UCSD-AML1 (cell line): ENCODE data around the gene PASK.

Experiments
- DNase-seq: peaks from one replicate; lab custom pipeline; 2025; ENCODE audit not compliant: unreplicated experiment; lab: John Stamatoyannopoulos, UW

PASK gene

DNA sequence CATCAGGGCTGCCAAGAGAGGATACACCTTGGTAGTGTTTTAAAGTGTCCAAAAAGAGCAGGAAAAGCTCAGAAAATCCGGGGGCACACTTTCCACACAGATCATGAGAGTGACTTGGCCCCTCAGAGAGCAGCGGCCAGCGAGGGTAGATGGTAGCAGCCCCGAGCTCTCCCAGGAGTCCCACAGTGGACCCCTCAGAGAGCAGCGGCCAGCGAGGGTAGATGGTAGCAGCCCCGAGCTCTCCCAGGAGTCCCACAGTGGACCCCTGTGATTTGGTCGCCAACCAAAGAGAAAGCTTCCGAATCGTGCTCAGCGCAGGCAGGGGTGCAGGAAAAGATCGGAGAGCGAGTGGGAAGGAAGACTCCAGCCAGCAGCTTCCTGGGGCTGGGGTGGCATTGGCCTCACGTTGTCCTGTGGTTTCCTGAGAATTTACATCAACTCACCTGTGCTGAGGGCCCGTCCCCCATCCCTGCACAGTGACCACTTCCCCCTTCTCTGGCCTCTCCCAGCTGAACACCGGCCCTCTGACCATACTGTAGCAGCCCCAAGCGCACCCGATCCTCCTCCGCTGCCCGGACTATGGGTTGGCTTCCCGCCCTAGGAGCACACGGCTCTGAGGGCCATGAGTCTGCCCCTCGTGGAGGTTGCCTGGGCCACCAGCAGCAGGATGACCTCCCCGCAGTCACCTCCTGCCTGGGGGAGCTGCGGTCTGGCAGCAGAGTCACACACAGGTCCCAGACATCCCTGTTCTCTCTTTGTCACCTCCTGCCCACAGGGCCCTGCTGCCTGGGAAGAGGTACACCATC is 80.9 kb downstream of the PASK start:
- no peak for DNase-seq

DNA sequence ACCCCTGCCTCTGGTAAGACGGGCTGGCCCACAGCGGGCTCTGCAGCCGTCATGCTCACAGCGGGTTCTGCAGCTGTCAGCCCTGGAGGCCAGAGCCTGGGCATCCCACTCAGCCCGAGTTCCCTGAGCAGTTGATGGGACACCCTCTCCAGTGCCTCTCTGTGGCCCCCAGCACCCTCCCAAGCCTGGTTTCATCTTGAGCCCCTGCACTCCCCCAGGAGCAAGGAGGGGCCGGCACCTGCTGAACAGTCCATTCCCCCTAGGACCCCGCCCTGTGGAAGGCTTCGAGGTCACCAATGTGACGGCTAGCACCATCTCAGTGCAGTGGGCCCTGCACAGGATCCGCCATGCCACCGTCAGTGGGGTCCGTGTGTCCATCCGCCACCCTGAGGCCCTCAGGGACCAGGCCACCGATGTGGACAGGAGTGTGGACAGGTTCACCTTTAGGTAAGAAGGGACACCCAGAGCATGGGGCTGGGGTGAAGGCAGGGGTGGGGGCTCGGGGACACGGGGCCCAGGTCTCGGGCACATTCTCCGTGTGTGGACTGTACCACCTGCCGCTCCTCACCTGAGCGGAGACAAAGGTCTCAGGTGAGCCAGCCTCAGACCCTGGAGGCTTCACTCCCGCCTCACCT is 81.7 kb downstream of the PASK start:
- no peak for DNase-seq

DNA sequence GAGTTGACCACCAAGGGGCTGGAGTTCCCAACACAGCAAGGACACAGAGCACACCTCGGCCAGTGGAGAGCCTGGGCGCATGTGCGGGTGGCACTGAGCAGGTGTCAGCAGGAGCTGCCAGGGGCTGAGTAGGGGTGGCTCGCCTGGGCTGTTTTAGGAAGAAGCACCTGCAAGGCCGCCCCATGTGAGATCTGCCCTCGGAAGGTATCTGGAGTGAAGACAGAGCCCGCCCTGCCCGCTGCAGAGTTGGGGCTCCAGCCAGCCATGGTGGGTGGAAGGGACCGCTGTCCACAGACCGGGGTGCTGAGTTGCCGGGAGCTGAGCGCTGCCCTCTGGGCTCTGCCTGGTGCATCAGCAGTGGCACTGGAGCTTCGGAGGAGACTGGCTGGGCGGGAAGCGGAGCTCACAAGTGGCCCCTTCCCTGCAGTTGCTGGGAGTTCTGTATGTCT is 82.4 kb downstream of the PASK start:
- no peak for DNase-seq

DNA sequence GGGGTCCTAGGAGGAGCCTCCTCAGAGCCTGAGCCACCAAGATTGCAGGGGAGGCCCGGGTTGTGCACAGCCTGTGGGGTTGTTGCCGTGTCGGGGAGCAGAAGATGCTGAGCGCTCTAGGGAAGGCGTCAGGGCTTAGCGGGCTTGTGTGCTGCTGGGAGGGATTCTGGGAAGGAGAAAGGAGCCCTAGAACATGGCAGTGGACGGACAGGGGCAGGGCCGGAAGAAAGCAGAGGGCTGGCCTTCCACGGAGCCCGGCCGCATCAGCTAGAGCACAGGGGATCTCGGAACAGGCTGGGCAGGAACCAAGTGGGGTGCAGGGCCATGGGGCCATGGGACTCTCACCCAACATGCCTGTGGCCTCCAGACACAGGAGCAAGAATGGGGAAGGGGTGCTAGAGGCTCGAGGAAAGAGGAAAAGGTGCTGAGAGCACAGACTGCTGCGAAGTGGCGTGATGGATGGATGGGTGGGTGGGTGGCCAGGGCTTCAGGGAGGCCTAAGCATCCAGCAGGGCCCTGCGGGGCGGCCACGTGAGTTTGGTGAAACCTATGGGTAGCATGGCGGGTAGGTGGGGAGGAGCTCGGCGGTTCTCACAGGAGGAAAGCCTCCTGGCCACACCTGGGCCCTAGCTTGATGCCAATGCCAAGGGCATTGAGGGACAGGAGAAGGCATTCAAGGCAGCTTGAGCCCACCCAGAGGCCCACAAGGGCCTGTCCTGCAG is 82.9 kb downstream of the PASK start:
- no peak for DNase-seq

DNA sequence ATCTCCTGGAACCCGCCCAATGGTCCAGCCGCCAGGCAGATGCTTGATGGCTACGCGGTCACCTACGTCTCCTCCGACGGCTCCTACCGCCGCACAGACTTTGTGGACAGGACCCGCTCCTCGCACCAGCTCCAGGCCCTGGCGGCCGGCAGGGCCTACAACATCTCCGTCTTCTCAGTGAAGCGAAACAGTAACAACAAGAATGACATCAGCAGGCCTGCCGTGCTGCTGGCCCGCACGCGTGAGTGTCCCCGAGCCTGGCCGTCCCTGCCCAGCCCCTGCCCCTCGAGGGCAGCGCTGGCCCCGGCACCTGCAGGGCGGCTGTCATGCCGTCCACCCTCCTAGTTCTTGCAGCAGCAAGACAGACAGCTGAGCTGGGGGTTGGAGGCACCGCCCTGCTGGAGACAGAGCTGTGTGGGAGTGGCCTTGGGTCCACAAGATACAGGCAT is 83.9 kb downstream of the PASK start:
- DNase-seq, result no peak

DNA sequence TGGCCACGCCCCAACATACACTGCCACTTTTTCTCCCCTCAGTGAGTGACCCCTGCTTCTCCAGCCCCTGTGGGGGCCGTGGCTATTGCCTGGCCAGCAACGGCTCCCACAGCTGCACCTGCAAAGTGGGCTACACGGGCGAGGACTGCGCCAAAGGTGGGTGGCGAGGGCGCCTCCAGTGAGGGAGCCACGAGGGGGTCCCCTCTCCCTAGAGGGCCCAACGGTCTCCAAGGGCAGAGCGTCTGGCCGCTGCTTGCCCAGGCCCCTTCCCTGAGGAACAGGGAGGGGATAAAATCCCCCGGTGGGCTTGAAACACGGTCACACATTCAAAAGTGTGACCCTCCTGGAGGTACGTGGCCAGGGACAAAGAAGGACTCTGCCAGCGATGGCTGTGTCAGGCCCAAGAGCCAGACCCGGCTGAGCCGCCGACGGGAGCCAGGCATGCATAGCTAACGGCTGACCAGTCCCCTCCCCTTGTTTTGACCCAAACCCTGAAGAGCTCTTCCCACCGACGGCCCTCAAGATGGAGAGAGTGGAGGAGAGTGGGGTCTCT is 84.4 kb downstream of the PASK start:
- DNase-seq, result no peak

DNA sequence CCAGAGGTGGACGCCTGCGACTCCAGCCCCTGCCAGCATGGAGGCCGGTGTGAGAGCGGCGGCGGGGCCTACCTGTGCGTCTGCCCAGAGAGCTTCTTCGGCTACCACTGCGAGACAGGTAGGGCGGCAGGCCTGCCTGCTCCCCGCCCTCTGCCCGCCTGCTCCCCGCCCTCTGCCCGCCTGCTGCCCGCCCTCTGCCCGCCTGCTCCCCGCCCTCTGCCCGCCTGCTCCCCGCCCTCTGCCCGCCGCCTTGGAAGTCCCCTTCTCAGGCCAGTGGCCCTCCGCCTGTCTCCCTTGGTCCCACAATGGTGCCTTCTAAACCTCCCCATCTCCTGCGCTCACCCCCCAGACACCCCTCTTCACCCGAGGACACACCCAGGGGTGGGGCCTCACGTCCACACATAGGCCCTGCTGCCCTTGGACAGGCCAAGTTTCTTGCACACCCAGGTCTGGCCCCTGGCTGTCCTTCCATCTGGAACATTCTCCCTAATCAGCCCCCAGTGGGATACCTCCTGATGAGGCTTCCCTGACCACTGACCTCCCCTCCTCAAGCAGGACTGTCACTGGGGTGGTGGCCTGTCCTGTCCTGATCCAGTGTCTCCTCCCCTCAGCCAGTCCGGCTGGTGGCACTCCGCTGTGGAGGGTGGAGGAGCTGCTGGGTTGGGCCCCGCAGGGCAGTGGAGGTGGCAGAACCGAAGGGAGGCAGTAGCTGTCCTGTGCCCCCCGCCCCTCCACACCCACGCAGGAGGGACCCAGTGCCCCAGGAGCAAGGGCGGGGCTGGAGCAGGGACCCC is 85.1 kb downstream of the PASK start:
- DNase-seq, result no peak

DNA sequence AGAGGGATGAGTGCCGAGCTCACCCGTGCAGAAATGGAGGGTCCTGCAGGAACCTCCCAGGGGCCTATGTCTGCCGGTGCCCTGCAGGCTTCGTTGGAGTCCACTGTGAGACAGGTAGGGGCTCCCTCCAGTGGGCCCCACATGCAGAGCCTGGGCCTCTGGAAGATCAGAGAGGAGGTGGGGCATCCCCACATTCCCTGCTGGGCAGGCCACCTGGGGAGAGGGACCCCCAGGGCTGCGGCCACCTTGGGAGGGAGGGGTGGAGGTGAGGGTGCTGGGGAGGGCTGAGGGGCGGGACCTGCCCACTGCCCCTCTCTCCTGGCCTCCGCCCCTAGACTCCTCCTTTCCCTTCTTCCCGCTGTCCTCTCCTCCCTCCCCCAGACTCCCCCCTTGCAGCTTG is 85.7 kb downstream of the PASK start:
- no peak for DNase-seq

DNA sequence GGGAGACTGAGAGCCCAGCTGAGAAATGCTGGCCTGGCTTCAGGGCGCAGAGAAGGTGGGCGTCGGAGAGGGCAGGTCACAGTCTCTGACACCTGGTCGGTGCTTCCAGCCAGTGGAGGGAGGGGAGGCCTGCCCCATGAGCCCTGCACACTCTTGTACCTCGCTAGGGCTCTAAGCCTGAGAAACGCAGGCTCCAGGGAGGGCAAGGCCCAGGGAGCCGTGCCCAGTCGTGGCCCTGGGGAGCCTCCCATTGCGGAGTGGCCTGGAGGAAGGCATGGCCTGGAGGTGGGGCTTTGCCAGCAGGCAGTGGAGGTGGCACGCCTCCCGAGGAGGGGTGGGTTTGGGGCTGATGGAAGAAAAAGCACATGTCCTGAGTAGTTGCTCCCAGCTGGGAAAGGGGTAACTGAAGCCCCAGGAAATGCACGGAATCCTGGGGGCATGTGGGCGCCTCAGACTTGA is 86.2 kb downstream of the PASK start:
- no peak for DNase-seq

DNA sequence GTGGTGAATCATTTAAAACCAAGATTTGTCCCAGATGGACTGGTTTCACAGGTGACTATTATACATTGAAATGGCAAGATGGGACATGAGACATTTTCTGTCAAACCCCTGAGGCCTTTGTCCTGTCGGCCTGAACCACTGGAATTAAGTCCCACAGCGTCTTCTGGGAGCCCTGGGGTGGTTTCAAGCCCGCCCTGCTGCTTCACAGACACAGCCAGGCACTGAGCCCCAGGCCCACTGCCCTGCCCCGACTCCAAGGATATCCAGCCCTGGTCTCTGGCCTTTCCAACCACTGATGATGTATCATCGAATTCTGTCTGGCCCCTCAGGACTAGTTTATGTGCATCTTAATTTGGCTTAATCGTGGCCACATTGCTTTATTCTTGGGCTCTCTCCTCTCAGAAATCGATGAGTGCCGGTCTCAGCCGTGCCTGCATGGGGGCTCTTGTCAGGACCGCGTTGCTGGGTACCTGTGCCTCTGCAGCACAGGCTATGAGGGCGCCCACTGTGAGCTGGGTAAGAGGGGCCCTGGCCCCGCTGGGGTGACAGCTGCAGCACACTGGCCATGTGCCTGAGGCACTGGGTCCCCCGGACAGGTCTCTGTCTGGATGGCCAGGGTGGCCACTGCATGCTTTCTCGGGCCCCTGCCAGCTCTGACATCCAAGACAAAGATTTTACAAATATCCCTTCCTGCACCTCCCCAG is 86.7 kb downstream of the PASK start:
- DNase-seq, result no peak

DNA sequence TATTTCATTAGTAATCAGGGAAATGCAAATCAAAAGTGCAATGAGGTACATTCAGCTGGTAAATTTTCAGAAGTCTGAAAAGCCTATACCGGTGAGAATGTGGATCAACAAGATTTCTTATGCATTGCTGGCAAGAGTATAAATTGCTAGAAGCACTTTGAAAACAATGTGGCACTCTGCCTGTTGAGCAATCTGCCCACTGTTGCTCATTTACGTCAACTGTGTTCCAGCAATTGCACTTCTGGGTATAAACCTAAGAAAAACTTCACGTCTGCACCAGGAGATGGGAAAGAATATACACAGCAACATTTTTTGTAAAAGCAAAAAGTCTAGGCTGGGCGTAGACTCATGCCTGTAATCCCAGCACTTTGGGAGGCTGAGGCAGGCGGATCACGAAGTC is 88.0 kb downstream of the PASK start:
- DNase-seq, result no peak
